Thyroid gland (tissue), 4 donors: ENCODE results near the gene PPP2R5E. TPM values are rescaled to one million over a fixed set of nuclear protein-coding genes. Genes with fewer than 3 reads are reported as not detected.

Experiments
- DNase-seq, 2 donors: peaks; one replicate each; pipeline ENCODE4 v3.0.0-alpha.2; 2019
- H3K27ac ChIP-seq, 3 donors: fragments of 200-600 bp; sonication (generic); 1 replicate in 2 of 3; 2 replicates in 1 of 3; pipeline ENCODE4 v1.5.1; 2016 to 2019; ENCODE audit warnings: mild to moderate bottlenecking in 1 of 3, moderate library complexity in 1 of 3
- H3K27me3 ChIP-seq: fragments of 200-600 bp; sonication (generic); one replicate; pipeline ENCODE4 v1.5.1; 2019
- H3K36me3 ChIP-seq, 2 donors: fragments of 200-600 bp; sonication (generic); one replicate each; pipeline ENCODE4 v1.5.1; 2016 to 2019
- H3K4me1 ChIP-seq, 2 donors: fragments of 200-600 bp; sonication (generic); one replicate each; pipeline ENCODE4 v1.5.1; 2017 to 2019
- H3K4me3 ChIP-seq, 3 donors: fragments of 200-600 bp; sonication (generic); replicated peaks in 1 of 3; 1 replicate in 2 of 3; 2 replicates in 1 of 3; pipeline ENCODE4 v1.5.1; 2016; ENCODE audit warnings: mild to moderate bottlenecking in 1 of 3
- H3K9me3 ChIP-seq: fragments of 200-600 bp; sonication (generic); one replicate; pipeline ENCODE4 v1.5.1; 2017
- POLR2A ChIP-seq, 2 donors: fragments of 450-650 bp; IDR thresholded peaks; one replicate each; pipeline ENCODE4 v1.6.1; 2017; ENCODE audit warnings: antibody characterized with exemption in 2 of 2, mild to moderate bottlenecking in 2 of 2, moderate library complexity in 1 of 2
- WGBS, 2 donors: methylation state at CpG; one replicate each; pipeline ENCODE4 v1.1.5; 2017; 5-methylcytosine and 5-hydroxymethylcytosine counted together
- intact Hi-C: fragments of 100-400 bp; cut with DNase I; formaldehyde crosslinking; loops from one replicate; pipeline ENCODE4 v1.15.1; 2023
- total RNA-seq, 4 donors: library from RNA; depleted of rRNA; stranded (reverse); fragments of >200 nt; gene quantifications; one replicate each; pipeline ENCODE4 v1.2.3, GENCODE V29; 2016
- TF ChIP-seq, protein P1 (sequence below), 6 experiments: fragments of 200-600 bp in 3 of 6; fragments of 450-650 bp in 3 of 6; sonication (generic) in 3 of 6; IDR thresholded peaks; one replicate each; pipeline ENCODE4 v1.5.1; 2016 to 2019; ENCODE audit warnings: antibody characterized with exemption in 6 of 6, mild to moderate bottlenecking in 2 of 6, inconsistent platforms in 1 of 6, moderate library complexity in 1 of 6

The PPP2R5E gene
- total RNA-seq, 4 donors from 2014 or later = 30.0 to 42.3 (median 36.0) TPM

DNA sequence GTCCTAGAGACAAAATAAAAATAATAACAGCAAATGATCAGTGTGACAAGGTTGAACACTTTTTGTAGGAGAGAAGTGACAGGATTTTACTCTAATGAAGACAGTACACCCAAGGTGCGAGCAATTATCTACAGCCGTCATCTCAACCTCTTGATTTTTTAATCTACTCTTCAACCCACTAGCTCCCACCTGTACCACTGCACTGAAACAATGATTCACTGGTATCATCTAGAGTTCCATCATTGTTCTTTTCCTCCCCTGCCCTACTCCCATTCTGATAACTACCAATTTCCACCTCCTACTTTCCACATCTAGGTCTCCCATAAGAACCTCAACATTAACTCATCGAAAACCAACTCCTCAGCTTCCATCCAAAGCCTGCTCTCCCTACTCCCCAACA, 99.8 kb downstream of the PPP2R5E start:
- Histone ChIP-seq H3K27ac (no peak overlapping the region), H3K4me3 (no peak overlapping the region), H3K9me3 (no peaks in the 10 kb centered on the region), H3K4me1 (peaks cover 19 to 39% of the 10 kb centered on the region in 2 donors), H3K27me3 (no peaks in the 10 kb centered on the region), H3K36me3 (no peaks in the 10 kb centered on the region)
- WGBS, 2 donors = 94 to 99% methylated on average over 3 of the region's 3 CpGs
- TF ChIP-seq POLR2A (IDR thresholded peaks at IDR 0.05) = no peak
- TF ChIP-seq, protein P1, sequence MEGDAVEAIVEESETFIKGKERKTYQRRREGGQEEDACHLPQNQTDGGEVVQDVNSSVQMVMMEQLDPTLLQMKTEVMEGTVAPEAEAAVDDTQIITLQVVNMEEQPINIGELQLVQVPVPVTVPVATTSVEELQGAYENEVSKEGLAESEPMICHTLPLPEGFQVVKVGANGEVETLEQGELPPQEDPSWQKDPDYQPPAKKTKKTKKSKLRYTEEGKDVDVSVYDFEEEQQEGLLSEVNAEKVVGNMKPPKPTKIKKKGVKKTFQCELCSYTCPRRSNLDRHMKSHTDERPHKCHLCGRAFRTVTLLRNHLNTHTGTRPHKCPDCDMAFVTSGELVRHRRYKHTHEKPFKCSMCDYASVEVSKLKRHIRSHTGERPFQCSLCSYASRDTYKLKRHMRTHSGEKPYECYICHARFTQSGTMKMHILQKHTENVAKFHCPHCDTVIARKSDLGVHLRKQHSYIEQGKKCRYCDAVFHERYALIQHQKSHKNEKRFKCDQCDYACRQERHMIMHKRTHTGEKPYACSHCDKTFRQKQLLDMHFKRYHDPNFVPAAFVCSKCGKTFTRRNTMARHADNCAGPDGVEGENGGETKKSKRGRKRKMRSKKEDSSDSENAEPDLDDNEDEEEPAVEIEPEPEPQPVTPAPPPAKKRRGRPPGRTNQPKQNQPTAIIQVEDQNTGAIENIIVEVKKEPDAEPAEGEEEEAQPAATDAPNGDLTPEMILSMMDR (IDR thresholded peaks at IDR 0.05) = no peak
- intact Hi-C loops = no loop called here
- DNase-seq = no peak

DNA sequence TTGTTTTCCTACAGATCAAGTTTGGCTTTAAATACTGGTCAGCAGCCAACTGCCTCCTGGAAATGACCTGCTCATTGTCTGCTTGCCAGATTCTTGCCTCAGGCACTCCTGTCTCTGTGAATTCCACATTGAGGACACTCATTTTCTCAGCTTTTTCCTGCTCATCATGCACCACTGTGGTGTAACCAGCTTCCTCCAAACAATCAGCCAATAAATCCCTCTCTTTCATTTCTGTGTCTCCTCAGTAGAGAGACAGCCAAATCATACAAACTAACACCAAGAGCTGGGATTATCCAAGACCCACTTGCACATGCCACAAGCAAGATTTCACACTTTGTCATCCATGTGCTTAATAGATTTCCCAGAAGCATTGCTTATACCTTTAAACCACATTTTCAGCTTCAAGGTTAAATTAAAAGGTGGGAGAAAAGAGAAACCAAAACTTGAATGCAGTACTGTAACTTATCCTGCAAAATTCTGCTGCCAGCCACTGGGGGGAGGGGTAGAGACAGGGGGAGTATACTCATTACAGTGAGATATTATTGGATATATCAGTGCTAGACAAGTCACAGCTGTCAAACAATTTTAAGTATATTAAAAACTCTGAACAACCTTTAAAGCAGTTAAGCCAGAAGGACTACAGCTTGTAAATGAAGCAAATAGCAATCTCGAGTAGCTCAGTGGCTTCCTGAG, 105.0 kb downstream of the PPP2R5E start:
- TF ChIP-seq, protein P1 (IDR thresholded peaks at IDR 0.05) = peak in 1 of 6 experiments; percentile 7
- peak in 1 of 2 donors; percentile 15 for TF ChIP-seq POLR2A (IDR thresholded peaks at IDR 0.05)
- peak; percentile 84 to 85 for DNase-seq
- Histone ChIP-seq H3K9me3 (no peaks in the 10 kb centered on the region), H3K36me3 (no peaks in the 10 kb centered on the region), H3K4me3 (no peak overlapping the region), H3K27me3 (no peaks in the 10 kb centered on the region), H3K27ac (peak overlapping the region; percentile 59 to 83 (median 78)), H3K4me1 (peaks cover 44 to 64% of the 10 kb centered on the region in 2 donors)
- intact Hi-C loops = no loop called here
- WGBS, 2 donors = 42 to 51% methylated on average over 1 of the region's 1 CpG

DNA sequence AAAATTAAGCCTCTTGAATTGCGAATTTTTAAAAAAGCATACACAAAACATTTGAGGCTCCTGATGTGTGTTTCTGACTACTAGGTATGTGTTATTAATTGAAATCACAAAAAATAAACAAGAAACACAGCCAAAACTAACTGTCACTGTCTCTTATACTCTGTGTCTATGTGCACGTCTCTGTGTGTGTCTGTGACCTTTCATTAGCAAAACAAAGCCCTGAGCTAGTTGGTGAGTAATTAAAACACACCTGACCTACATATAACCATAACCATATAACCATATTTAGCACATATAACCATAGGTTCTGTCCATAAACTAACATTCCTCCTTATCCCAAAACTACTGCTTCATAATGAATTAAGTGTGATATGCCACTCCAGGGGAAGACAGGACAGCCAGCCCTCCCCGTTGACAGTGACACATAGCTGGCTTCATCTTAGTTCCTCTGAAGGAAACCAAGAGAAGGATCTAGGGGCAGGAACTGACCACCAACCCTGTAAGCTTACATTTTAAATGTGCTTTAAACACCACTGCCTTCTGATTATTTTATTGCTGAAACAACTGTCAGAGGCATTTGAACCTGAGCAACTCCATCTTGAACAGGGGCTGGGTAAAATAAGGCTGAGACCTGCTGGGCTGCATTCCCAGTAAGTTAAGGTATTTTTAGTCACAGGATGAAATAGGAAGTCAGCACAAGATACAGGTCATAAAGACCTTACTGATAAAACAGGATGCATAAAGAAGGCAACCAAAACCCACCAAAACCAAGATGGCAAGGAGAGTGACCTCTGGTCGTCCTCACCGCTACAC, 106.7 kb downstream of the PPP2R5E start:
- intact Hi-C loops = no loop called here
- Histone ChIP-seq H3K27ac (peak overlapping the region; percentile 59 to 83 (median 78)), H3K4me1 (peaks cover 44 to 66% of the 10 kb centered on the region in 2 donors), H3K27me3 (no peaks in the 10 kb centered on the region), H3K36me3 (no peaks in the 10 kb centered on the region), H3K4me3 (no peak overlapping the region), H3K9me3 (no peaks in the 10 kb centered on the region)
- TF ChIP-seq, protein P1 (IDR thresholded peaks at IDR 0.05) = no peak
- no peak for TF ChIP-seq POLR2A (IDR thresholded peaks at IDR 0.05)
- no peak for DNase-seq
- WGBS, 2 donors = 70 to 72% methylated on average over 5 of the region's 5 CpGs

DNA sequence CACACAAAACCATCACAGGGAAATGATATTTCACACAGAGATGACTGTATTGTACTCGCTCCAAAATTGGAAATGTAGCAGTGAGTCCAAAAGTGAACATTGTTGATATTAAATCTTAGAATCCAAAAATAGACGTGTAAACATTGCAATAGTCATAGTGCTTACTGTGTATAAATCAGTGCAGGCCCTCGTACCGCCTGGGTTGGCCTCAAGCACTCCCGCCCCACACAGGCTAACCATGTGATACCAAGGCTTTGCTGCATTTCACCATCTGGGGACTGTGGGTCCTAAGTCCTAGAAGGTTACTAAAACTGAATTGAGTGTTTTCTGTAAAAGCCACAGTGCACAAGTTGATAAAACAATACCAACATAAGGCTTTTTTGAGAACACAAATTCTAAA, 107.3 kb downstream of the PPP2R5E start:
- no peaks in the 10 kb centered on the region for H3K27me3 ChIP-seq
- peaks cover 44 to 66% of the 10 kb centered on the region in 2 donors for H3K4me1 ChIP-seq
- intact Hi-C loops = no loop called here
- no peak overlapping the region for H3K4me3 ChIP-seq
- DNase-seq = peak; percentile 79 to 81
- no peak for TF ChIP-seq POLR2A (IDR thresholded peaks at IDR 0.05)
- TF ChIP-seq, protein P1 (IDR thresholded peaks at IDR 0.05) = no peak
- WGBS, 2 donors = 24 to 28% methylated on average over 5 of the region's 5 CpGs
- peak overlapping the region; percentile 70 to 83 (median 78) for H3K27ac ChIP-seq
- H3K36me3 ChIP-seq = no peaks in the 10 kb centered on the region
- no peaks in the 10 kb centered on the region for H3K9me3 ChIP-seq

DNA sequence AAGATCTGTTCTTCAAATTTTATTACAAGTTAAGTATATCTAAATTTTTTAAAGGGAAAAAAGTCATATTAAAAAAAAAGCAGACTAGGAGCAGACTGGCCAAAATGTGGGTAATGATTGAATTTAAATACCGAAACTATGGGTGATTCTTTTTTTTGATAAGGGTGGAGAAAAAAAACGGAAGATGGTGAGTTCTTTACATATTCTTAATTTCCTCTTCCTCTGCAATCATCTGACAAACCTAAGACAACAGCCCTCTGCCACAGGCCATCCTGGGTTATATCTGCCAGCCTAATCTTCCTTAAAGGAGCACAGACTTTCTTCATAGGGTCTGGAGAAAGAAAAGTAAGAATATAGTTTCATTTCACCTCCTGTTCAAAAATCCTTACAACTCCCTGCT, 108.0 kb downstream of the PPP2R5E start:
- Histone ChIP-seq H3K27ac (peak overlapping the region; percentile 70 to 83 (median 78)), H3K27me3 (no peaks in the 10 kb centered on the region), H3K9me3 (no peaks in the 10 kb centered on the region), H3K4me3 (no peak overlapping the region), H3K36me3 (no peaks in the 10 kb centered on the region), H3K4me1 (peaks cover 44 to 65% of the 10 kb centered on the region in 2 donors)
- TF ChIP-seq, protein P1 (IDR thresholded peaks at IDR 0.05) = no peak
- DNase-seq = no peak
- intact Hi-C loops = no loop called here
- WGBS, 2 donors = 65 to 72% methylated on average over 2 of the region's 2 CpGs
